Astrocyte of the cerebellum (primary cell): Measurements from ENCODE around the gene PLPP3.
A peak's percentile ranks its signal among the peaks of the same experiment; 100 is the strongest.

Experiments
- DNase-seq: peaks from one replicate; pipeline ENCODE4 v3.0.0-alpha.2; 2011; ENCODE audit warnings: low read depth
- H3K4me3 ChIP-seq: 2 replicates; pipeline ENCODE4 v1.5.1; 2011; ENCODE audit warnings: mild to moderate bottlenecking, low read depth, low read length, moderate library complexity
- in situ Hi-C: cut with HindIII; loops from 2 replicates; pipeline ENCODE4 v1.10.0; 2017; ENCODE audit warnings: low sequenced_read_pairs
- TF ChIP-seq, protein P1 (sequence below): IDR thresholded peaks from 2 replicates; pipeline ENCODE4 v1.5.1; 2012; ENCODE audit warnings: low read length, low read depth, moderate library complexity, mild to moderate bottlenecking; ENCODE audit errors: missing control alignments

PLPP3 gene

DNA sequence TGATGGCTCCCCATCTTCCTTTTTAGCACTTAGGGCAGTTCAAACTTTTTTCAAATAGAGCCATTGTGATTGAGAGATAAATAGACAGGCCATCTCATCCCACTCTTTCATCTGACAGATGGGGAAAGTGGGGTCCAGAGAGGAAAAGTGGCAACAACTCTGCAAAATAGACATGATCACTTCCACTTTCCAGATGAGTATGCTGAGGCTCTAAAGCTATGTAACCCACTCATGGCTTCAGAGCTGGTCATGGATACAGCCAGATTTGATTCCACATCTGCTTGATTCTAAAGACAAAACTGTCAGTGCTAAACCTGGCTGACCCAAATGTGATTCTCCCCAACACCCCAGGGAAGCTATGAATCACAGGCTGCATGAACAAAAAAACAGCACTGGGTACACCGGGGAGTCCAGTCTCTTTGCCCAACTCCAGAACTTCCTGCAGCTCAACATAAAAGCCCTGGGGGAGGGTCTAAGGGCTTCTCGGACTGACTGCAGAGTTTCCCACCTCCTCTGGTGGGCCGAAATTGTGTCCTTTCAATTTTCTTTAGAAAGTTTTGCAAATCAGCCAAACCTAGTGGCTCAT, 59.3 kb downstream of the PLPP3 start:
- in situ Hi-C loops = no loop called here
- TF ChIP-seq, protein P1, sequence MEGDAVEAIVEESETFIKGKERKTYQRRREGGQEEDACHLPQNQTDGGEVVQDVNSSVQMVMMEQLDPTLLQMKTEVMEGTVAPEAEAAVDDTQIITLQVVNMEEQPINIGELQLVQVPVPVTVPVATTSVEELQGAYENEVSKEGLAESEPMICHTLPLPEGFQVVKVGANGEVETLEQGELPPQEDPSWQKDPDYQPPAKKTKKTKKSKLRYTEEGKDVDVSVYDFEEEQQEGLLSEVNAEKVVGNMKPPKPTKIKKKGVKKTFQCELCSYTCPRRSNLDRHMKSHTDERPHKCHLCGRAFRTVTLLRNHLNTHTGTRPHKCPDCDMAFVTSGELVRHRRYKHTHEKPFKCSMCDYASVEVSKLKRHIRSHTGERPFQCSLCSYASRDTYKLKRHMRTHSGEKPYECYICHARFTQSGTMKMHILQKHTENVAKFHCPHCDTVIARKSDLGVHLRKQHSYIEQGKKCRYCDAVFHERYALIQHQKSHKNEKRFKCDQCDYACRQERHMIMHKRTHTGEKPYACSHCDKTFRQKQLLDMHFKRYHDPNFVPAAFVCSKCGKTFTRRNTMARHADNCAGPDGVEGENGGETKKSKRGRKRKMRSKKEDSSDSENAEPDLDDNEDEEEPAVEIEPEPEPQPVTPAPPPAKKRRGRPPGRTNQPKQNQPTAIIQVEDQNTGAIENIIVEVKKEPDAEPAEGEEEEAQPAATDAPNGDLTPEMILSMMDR = no peak
- no peak overlapping the region for H3K4me3 ChIP-seq
- DNase-seq = peak; percentile 18

DNA sequence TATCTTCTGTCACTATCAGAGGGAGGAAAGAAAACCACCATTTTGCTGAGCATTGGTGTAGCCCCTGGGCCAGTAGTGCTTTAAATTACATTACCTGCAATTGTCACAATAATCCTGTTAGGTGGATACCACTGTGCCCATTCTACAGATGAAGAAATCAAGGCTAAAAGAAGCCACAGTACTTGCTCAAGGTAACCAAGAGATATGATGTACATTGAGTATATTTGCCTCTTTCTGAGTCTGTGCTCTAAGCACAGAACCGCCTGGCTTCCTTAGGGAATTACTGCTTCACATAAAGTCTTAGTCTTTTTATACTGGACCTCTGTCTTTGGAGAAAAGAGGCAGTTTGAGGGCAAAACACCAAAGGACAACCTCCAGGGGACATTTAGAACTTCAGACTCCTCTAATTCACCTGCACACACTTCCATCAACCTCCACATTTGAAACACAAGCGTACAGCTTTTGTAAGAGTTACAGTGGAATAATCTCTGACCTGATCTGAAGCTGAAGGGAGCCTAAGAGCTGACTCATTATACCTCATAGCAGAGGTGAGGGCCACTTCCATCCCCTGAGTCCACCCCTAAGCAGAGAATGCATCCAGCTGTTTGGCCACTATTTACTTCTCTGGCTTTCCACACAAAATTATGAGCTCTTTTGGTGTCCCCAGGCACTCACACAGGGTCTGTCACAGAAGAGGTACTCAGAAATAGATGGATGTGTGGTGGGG, 61.8 kb downstream of the PLPP3 start:
- no peak for DNase-seq
- in situ Hi-C loops = no loop called here
- no peak overlapping the region for H3K4me3 ChIP-seq
- TF ChIP-seq, protein P1 = no peak

DNA sequence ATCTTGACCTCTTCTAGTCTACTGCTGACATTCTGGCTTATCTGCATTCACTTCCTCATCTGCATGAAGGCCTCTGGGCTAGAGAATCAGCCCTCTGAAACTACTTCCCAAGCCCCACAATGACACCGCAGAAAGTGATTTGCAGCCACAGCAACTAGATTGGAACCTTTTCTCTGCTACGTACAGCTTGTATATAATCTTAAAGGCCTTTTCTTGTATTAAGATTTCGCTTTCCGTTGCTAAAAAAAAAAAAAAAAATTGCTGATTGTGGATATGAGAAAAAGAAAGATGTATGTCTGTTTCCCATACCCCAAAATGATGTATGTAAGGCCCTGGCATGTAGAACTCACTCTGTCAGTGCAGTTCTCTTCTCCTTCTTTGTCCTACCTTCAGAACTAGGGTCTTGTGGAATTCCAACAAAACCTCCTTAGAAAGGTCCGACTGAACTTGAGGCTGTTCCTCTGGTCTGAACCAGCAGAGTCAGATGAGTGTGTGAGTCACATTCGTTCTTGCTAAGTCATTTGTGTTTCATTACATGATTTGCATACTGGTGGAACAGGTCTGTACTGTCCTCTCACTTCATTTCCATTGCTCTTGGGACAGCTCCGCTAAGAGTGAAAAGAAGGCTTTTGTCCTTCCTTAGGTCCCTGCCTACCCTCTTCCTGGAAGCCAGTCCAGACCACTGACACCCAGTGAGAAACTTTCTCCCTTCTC, 62.7 kb downstream of the PLPP3 start:
- H3K4me3 ChIP-seq = no peak overlapping the region
- TF ChIP-seq, protein P1 = no peak
- DNase-seq = peak; percentile 20
- in situ Hi-C loops = no loop called here

DNA sequence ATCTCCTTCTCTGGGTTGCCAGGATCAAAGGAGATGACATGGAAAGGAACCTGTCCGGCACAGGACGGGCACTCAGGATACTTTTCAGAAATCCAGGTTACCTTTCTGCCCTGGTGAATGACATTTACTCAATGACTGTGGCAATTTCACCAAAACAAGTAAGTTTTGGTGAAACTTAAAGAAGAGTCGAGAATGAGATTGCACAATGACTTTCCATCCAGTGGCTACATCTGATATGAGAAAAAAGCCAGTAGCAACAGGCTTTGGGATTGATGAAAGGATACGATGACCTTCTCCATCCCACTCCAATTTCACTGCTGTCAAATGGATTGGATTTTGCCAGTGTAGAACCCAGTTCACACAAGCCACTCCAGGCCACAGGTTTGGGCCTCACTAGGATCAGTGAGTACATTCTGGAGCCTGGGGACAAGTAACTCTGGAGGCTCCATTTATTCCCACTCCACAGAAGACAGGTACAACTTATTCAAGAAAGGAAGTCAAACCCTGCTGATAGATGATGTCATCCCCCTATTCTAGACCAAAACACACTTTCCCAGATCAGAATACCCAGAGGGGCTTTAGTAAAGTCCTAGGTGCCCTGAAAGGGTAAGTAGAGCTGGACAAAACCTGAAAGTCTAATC, 63.3 kb downstream of the PLPP3 start:
- DNase-seq = no peak
- TF ChIP-seq, protein P1 = no peak
- in situ Hi-C loops = no loop called here
- H3K4me3 ChIP-seq = no peak overlapping the region

DNA sequence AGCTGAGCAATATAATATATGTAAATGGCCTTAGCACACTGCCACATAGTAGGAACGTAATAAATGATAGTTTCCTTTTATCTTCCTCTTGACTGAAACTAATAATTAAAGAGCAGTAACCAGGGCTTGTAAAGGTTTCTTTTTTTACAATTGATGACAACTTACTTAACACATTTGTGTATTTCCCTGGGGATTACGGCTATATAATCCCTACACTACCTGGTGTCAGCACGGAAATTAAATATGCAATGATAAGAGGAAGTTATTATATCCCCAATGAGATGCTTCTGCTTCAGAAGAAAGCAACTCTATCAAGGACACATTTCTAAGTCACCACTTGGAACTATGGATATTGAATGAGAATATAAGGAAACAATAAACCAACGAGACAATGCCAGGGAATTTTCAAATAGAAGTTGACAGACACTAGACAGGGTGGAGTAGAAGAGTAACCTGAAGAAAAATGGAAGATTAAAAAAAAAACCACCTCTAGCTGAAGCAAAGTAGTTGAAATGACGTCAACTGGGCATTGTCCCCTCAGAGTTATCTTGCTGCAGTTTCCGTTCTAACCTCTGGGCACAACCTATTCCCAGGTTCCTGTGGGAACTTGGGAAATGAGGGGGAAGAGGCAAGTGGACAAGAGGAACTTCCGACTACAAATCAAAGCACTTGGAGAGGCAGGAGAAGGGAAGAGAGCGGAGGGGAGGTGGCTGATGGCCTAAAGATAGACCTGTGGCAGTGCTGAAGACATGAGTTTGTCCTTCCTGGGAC, 66.5 kb downstream of the PLPP3 start:
- no peak overlapping the region for H3K4me3 ChIP-seq
- no peak for DNase-seq
- TF ChIP-seq, protein P1 = no peak
- in situ Hi-C loops = no loop called here

DNA sequence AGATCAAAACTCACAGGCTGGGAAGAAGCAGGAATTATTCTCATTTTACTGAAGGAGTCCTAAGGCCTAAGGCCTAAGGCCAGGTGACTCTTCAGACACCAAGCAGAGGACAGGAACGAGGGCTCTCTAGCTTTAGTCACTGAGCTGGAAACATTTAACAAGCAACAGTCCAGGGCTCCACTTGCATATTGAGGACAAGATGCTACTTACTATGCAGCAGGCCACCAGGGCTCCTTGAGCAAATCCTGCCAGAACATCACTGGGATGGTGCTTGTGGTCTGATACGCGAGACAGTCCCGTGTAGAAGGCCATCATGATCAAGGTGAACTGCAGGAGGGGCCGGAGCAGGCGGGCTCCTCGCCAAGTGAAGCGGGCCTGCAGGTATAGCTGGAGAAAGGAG, 67.6 kb downstream of the PLPP3 start:
- no peak overlapping the region for H3K4me3 ChIP-seq
- in situ Hi-C loops = no loop called here
- DNase-seq = no peak
- TF ChIP-seq, protein P1 = no peak
